ENCODE measurements around the gene JPT2. TPM values are rescaled to one million over a fixed set of nuclear protein-coding genes. Genes with fewer than 3 reads are reported as not detected.

Gene JPT2
- polyA plus RNA-seq, 4 donors: 76.4 to 95.3 (median 82.2) TPM

DNA sequence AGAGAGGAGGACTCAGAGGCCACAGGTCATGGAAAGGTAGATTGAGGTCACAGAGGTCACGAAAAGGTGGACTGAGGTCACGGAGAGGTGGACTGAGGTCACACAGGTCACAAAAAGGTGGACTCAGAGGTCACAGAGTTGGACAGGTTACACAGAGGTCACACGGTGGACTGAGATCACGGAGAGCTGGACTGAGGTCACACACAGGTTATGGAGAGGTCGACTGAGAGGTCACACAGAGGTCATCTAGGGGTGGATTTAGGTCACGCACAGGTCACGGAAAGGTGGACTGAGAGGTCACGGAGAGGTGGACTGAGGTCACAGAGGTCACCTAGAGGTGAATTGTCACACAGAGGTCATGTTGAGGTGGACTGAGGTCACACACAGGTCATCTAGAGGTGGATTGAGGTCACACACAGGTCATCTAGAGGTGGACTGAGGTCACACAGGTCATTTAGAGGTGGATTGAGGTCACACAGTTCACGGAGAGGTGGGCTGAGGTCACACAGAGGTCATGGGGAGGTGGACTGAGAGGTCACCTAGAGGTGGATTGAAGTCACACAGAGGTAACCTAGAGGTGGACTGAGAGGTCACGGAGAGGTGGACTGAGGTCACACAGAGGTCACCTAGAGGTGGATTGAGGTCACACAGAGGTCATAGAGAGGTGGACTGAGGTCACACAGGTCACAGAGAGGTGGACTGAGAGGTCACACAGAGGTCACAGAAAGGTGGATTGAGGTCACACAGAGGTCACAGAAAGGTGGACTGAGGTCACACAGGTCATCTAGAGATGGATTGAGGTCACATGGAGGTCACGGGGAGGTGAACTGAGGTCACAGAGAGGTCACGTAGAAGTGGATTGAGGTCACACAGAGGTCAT lies 26.7 kb upstream of the JPT2 start:
- peak in 2 of 4 donors; percentile 10 to 18 for DNase-seq (ENCODE audit: low read depth in 4 of 4, low spot score in 3 of 4)

DNA sequence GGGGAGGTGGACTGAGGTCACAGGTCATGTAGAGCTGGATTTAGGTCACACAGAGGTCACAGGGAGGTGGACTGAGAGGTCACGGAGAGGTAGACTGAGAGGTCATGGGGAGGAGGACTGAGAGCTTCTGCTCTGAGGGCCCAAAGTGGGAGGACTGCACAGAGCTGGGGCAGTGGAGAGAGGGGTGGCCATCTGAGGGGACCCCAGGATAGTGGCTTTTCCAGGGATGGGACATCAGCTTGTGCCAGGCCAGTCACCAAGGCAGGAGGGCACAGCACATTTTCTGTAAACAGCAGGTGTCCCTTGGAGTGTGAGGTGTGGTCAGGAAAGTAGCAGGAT lies 26.1 kb upstream of the JPT2 start:
- DNase-seq (ENCODE audit: low read depth in 4 of 4, low spot score in 3 of 4): no peak

DNA sequence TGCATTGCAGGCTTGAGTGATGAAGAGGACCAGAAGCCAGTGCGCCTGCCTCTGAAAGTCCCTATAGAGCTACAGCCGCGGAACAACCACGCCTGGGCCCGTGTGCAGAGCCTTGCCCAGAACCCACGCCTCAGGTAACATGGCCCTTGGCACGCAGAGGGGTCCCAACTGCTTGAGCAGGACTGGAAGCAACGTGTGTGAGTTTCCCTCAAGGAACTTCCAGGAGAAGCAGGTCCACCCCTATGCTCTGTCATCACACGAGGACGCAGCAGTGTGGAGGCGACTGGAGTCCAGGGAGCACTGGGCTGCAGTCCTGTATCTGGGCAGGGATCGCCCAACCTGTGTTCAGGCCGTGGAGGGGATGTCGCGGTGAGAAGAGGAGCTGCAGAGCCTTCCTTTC lies 25.1 kb upstream of the JPT2 start:
- no peak for DNase-seq (ENCODE audit: low read depth in 4 of 4, low spot score in 3 of 4)

DNA sequence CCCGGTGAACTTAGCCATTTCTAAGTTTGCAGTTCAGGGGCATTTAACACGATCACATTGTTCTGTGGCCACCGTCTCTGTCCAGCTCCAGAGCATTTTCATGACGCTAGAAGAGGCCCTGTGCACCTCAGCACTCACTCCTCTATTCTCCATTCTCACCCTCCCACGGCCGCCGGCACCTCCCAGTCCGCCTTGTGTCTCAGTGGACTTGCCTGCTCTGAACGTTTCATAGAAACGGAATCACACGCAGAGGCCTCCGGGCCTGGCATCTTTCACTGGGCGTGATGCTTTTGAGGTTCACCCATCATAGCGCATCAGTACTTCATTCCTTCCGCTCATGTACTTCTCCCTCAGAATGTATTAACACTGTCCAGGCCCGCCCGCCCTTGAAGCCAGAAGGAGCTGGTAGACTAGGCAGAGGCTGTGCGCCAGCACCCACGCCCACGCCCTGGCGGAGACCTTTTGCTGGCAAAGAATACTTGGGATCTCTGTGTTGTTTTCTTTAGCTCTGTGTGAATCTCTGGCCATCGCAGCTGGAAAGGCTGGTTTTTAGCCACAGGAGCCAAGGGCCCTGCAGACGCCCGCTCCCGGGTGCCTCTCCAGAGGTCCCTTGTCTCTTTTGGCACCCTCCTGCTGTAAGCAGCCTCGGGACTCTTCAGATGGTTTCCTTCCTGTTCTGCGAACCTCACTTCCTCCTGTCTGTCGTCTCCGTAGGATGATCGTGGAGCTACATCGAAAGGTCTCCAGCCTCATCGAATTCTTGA lies 23.4 kb upstream of the JPT2 start:
- no peak for DNase-seq (ENCODE audit: low read depth in 4 of 4, low spot score in 3 of 4)

DNA sequence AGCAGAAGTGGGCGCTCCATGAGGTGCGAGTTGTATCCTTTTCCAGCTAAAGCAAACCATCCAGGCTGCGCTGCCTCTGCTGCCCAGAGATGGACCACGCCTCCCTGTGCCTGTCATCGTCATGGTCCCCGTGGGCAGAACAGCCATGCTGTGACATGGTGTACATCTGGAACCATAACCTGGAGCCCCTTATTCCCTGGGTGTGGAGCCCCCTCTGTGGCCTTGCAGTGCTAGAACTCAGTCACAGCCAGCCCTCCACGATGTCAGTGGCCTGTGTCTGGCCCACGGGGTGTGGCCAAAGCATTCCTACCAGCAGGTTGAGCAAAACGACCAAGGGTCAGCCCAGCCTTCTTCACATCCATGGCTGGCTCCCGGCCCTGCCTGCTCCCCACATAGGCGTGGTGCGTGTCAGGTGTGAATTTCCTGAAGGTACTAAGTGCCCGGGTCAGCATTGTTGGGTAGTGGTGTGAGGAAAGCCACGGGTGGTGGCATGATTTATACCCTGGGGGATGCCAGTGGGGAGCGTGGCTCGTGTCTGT lies 22.7 kb upstream of the JPT2 start:
- no peak for DNase-seq (ENCODE audit: low read depth in 4 of 4, low spot score in 3 of 4)

DNA sequence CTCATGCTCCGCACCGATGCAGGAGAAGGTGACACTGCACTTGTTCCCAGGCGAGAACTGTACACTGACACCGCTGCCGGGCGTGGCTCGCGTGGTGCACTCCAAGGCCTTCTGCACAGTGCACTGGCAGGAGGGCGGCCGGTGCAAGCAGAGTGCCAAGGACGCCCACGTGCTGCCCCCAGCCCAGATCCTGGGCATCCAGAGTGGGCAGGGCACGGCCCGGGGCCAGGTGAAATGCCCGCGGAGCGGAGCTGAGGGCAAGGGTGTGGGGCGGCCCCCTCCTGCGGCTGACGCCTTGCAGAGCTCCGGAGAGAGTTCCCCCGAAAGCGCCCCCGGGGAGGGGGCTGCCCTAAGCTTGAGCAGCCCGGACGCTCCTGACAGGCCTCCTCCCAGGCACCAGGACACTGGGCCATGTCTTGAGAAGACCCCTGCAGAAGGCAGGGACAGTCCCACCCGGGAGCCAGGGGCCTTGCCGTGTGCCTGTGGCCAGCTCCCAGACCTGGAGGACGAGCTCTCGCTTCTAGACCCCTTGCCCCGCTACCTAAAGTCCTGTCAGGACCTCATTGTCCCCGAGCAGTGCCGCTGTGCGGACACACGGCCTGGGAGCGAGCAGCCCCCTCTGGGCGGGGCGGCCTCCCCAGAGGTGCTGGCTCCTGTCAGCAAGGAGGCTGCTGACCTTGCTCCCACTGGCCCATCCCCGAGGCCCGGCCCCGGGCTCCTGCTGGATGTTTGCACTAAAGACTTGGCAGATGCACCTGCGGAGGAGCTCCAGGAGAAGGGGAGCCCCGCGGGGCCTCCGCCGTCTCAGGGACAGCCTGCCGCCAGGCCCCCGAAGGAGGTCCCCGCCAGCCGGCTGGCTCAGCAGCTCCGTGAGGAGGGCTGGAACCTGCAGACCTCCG lies 21.9 kb upstream of the JPT2 start:
- DNase-seq (ENCODE audit: low read depth in 4 of 4, low spot score in 3 of 4): no peak

DNA sequence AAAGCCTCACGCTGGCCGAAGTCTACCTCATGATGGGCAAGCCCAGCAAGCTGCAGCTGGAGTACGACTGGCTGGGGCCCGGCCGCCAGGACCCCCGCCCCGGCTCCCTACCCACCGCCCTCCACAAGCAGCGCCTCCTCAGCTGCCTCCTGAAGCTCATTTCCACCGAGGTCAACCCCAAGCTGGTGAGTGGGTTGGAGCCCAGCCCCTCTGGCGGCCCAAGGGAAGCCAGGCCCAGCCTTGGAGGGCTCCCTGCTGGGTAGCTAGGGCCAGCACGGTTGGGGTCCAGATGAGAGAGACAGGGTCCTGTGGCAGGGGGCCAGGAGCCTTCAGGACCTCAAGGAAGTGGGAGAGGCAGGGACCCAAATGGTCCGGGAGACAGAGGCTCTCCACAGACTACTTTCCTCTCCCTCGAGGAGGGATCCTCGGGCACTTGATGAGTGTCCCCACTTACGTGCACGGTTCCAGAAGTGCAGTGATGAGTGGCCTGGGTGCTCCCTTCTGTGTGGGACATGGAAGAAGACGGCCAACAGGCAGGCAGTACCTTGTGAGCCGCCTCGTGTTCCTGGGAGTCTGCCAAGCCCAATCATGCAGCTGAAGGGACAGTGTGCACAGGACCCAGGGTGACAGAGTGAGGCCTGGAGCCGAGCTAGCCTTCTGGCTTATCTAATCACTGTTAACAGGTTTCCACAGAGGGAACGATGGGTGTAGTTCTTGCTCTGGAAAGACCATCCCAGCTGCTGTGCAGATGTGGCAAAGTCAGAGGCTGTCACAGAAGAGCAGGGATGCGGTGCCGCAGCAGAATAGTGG lies 21.1 kb upstream of the JPT2 start:
- no peak for DNase-seq (ENCODE audit: low read depth in 4 of 4, low spot score in 3 of 4)

DNA sequence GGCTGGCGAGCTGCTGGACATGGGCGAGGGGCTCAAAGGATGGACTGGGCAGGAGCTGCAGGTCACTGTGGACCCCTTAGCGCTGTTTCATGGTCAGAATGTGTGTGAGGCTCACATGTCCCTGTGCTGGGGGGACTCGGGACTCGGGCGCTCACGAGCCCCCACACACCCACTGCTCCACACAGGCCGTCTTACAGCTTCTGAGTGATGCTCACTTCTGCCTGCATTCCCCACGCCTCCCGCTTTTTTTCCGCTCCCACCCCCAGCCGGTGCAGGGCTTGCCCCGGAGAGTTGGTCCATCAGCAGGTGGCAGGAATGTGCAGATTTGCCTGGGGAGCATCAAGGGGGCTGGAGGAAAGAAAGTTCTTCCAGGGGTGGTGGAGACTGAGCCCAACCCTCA lies 20.2 kb upstream of the JPT2 start:
- no peak for DNase-seq (ENCODE audit: low read depth in 4 of 4, low spot score in 3 of 4)

DNA sequence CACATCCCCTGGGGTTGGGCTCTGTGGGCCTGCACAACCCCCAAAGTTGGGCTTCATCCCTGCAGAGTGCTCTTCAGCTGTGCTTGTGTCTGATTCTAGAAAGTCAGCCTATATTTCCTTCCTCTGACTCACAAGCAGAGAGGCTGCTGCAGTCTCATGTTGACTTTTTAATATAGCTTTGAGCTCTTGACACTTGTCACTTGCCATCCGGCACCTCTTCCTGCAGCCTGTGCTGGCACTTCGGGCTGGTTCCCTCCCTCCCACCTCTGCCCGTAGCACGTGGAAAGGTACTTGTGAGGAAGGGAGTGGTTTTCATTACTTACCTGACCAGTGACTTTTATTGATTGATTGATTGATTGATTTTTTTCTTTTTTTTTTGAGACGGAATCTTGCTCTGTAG lies 19.0 kb upstream of the JPT2 start:
- no peak for DNase-seq (ENCODE audit: low read depth in 4 of 4, low spot score in 3 of 4)

DNA sequence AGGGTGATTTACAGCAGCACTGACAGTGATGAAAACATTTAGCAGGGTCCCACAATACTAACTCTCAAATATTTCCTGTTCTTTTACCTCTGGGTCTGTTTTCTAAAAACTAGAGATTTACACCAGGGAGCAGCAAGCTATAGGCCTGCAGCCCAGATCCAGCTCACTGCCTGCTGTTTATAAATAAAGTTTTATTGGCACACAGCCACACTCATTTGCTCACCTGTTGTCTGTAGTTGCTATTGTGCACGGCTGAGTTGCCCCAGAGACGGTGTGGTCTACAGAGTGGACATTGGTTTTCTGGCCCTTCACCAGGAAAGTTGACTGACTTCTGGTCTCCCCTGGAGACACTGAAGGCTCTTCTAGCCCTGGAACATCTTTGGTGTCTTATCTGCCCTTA lies 16.3 kb upstream of the JPT2 start:
- DNase-seq (ENCODE audit: low read depth in 4 of 4, low spot score in 3 of 4): no peak

DNA sequence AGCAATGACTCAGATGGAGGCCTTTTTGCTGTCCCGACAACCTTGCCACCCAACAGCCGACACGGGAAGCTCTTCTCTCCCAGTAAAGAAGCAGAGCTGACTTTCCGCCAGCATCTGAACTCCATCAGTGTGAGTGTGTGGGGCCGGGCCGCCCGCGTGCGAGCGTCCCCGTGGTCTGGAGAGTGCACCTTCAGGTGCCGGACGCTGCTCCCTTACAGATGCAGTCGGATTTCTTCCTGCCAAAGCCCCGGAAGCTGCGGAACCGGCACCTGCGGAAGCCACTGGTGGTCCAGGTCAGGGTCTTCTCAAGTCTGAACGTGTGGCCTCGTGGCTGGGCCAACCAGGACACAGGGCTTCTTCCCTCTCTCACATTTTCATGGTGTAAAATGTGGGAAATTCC lies 15.5 kb upstream of the JPT2 start:
- DNase-seq (ENCODE audit: low read depth in 4 of 4, low spot score in 3 of 4): no peak

DNA sequence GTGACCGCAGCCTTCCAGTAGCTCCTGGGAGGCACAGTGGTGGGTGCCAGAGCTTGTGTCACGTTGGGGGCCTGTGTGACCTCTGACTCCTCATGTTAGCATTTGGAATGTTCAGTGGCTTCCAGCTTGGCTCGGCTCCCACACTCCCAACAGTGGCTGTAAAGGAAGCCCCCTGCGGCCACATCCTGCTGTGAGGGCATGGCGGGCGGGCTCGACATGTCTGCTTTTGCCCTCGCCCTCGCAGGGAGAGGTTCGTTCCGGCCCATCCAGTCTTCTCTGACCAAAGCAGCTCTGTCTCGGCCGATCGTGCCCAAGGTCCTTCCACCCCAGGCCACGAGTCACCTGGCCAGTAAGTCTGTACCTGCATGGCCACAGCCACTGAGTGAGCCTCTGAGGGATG lies 12.2 kb upstream of the JPT2 start:
- no peak for DNase-seq (ENCODE audit: low read depth in 4 of 4, low spot score in 3 of 4)

DNA sequence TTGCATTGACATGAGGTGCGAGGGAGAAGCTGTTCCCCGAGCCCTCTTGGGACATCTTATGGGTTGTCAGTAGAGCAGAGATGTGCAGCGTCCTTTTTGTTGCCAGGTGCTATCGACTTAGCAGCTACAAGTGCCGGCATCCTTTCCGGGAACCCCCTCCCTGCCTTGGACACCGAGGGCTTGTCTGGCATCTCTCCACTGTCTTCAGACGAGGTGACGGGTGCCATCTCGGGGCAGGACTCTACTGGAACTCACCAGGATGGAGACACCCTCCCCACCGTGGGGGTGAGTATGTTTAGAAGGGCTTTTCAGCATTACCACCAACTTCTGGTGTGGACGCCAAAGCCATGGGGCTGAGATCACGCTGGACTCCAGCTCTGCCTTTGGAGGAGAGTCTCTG lies 11.8 kb upstream of the JPT2 start:
- DNase-seq (ENCODE audit: low read depth in 4 of 4, low spot score in 3 of 4): no peak

DNA sequence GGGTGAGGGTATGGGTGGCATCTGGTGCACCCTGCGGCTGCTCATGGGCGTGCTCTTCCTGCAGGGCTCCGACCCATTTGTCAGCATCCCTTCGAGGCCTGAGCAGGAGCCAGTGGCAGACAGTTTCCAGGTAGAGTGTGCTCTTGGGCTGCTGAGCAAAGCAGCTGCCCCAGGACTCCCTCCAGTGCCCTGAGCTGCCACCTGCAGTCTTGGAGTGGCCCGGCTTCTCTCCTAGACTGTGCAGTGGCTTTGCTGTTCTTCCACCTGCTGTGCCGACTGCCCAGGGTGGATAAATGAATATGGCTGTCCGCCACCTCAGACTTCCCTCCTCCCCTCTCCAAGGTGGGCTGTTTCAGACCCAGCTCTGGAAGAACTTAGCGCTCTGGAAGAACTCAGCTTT lies 10.8 kb upstream of the JPT2 start:
- DNase-seq (ENCODE audit: low read depth in 4 of 4, low spot score in 3 of 4): no peak

DNA sequence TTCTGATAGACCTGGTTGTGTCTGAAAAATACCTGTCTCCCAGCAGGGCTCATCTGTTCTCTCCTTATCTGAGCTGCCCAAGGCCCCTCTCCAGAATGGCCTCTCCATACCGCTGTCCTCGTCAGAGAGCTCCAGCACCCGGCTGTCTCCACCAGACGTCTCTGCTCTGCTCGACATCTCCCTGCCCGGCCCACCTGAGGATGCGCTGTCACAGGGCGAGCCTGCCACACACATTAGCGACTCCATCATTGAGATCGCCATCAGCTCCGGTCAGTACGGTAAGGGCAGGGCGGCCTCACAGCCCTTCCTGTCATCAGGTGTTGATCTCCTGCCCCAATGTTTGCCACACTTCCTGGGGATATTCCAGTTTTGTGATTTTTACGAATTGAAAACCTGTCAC lies 10.2 kb upstream of the JPT2 start:
- no peak for DNase-seq (ENCODE audit: low read depth in 4 of 4, low spot score in 3 of 4)

DNA sequence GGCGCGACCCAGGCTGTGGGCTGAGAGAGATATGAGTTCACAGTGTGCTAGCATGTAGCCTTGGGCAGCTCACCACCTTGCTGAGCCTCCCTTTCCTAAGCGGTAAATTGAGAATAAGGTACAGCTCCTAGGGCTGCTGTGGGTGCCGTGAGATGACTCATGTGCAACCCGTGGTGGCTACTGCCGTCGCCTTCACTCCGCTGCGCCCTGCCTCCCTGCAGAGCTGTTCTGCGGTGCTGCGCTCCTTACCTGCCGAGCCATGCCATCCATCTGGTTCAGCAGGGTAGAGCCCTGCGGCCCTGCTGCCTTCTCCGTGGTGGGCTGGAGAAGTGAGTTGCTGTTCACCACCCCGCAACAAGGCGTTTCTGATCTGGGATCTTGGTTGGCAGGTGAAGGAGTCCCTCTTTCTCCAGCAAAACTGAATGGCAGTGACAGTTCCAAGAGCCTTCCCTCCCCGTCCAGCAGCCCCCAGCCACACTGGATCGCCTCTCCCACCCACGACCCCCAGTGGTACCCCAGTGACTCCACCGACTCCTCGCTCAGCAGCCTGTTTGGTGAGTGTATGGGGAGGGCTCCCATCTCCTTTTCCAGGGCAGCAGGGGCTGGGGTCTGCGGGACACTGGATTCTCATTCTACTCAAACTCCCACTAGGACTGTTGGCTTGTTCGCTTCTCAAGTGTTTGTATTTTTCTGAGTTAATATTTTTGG lies 9.3 kb upstream of the JPT2 start:
- no peak for DNase-seq (ENCODE audit: low read depth in 4 of 4, low spot score in 3 of 4)

DNA sequence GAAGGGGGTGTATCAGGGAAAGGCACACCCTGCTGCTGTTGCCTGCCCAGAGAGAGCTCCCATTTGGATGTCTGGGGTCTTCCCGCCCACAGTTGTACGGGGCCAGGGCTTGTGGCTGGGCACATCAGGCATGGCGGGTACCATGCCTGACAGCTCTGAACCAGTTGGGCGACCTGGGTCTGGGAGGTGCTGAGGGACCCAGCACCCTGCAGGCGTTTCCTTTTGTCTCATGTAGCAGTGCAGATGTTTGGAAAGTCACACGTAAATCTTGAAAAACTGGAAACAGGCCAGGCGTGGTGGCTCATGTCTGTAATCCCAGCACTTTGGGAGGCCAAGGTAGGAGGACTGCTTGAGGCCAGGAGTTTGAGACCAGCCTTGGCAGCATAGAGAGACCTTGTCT lies 8.4 kb upstream of the JPT2 start:
- DNase-seq (ENCODE audit: low read depth in 4 of 4, low spot score in 3 of 4): no peak

DNA sequence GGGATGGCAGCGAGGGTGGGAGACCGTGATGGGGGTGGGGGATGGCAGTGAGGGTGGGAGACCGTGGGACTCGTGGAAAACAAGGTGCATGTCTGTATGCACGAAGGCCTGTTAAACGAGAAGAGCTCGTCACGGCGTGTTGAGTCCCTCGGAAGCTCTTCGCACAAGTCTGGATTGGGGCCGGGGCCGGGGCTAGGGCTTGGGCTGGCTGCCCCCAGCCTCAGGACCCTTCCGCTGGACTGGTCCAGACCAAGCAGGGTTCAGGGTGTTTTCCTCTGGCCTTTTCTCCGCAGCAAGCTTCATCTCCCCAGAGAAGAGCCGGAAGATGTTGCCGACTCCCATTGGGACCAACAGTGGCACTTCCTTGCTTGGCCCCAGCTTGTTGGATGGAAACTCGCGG lies 7.7 kb upstream of the JPT2 start:
- no peak for DNase-seq (ENCODE audit: low read depth in 4 of 4, low spot score in 3 of 4)

DNA sequence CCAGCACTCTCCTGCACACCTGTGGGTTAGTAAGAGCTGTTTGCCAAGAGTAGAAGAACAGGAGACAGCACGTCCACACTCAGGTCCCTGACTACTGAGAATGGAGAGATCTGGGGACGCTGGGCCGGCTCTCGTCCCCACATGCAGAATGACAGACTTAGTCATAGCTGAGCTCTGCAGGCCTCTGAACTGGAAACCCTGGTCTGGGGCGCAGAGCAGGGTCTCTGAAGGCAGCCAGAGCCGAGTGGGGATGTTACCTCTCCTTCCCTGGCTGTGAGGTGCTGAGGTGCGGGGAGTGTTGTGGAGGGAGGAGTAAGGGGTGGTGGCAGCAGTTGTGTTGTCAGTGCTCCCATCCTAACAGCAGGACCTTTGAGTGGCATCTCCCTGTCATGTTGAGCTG lies 7.2 kb upstream of the JPT2 start:
- no peak for DNase-seq (ENCODE audit: low read depth in 4 of 4, low spot score in 3 of 4)
